Lung microvascular endothelial cell (primary cell): ENCODE results near the gene PTTG1IP2. TPM values are rescaled to one million over a fixed set of nuclear protein-coding genes. Genes with fewer than 3 reads are reported as not detected.
A peak's percentile ranks its signal among the peaks of the same experiment; 100 is the strongest.

Experiments
- DNase-seq, 2 donors: peaks; one replicate each; pipeline versions ENCODE4 v3.0.0 to v3.0.0-alpha.2; 2010; ENCODE audit warnings: low read depth in 2 of 2
- total RNA-seq: library from RNA; depleted of rRNA; stranded (reverse); fragments of >200 nt; gene quantifications from 2 replicates; pipeline ENCODE4 v1.2.1, GENCODE V29; 2014

Gene PTTG1IP2
- total RNA-seq, 1 donor from 2014 or later = not detected

DNA sequence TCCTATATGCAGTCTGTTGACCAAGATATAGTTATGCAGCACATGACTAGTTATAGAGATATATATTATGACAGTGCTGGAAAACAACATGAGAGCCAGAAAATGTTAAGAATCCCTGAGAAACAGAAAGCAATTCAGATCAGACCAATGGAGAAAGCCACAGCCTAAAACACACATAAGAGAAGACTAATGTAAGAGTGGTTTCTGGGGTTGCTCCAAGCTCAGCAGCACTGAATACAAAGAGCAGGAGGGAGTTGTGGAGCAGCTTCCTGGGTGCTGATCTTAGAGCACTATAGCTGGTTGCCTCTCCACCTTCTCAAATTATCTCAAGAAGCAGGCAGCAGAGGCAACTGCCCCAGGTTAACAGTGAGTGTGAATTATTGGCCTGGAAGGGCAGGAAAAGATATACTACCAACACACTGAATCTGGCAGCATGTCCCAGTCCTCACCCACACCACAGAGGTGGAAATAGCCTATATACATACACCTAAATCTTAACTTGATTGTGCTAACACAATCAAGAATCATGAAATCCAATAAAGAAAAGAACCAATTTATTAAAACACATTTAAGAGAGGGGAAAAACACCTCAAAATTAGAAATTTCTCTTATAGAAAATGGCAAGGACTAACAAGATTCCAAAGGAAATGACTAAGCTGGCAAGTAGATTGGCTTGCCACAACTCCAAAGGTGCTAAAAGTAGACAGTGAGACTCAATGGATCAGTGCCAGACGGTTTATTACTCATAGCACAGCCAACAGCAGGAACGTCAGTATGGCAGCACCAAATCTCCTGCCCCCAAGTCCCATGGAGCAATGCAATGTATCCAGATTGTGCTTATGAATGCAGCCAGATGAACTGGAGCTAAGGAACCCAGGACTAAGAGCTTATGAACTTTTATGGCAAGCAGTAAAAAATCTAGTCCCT, 5.1 kb downstream of the PTTG1IP2 start:
- peak; percentile 6 to 93 for DNase-seq

DNA sequence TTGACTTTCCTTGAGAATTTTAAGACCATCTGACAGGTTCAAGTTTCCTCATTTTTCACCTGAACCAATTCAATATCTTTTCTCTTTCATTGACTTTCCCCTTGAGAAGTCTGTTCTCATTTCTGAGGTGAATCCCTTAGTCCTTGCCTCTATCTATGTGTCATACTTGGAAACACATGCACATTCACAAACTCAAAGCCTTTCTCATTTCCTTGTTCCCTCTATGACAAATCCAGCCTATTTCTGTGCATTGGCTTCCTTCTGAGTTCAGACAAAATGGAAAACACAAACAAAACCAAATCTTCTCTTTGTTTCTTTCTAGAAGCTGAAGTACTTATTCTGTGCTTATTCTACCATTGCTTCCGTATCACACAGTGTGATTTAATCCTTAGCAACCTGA, 13.8 kb downstream of the PTTG1IP2 start:
- peak in 1 of 2 donors; percentile 41 for DNase-seq

- DNase-seq = no peak
Observed at GRCh38 chr7:90484706-90485105, 15.3 kb downstream of the PTTG1IP2 start.

GRCh38 chr7:90485734-90486316, 16.4 kb downstream of the PTTG1IP2 start:
- no peak for DNase-seq

DNA sequence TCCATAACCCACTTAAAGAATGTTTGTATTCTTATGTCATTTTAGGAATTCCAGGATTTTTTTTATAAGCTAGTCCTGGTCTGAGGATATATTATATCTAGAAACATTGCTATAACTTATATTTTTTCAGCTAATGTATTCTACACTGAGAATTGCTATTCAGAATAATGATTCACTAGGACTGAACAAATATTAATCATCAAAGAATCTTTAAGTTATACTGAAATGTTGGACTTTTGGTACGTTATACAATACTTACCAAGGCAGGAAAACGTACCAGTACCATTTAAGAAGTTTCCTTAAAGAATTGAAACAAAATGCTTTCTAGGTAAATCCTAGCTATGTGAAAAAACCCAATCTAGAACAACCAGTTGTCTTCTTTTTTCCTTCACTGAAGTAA, 18.4 kb downstream of the PTTG1IP2 start:
- DNase-seq = no peak

DNA sequence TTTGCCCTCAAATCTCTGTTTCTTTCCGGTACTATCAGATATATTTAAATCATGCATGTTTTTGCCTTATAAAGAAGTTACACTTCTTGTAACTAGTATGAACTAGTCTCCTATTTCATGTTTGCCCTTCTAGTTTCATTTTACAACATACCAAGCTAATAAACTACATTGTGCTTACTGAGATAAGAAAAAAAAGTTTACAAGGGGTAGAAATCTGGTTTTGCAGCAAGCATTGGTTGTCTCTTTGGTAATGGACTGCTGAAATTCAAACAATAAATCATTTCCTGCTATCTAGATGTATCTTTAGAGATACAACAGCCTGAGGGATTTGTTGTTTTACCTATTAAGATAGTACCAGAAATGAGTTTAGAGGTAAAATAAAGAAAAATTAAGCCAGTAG, 18.8 kb downstream of the PTTG1IP2 start:
- DNase-seq = no peak

- DNase-seq = no peak
Observed at GRCh38 chr7:90492250-90492649, 22.8 kb downstream of the PTTG1IP2 start.

GRCh38 chr7:90495241-90495640, 25.8 kb downstream of the PTTG1IP2 start:
- no peak for DNase-seq

DNA sequence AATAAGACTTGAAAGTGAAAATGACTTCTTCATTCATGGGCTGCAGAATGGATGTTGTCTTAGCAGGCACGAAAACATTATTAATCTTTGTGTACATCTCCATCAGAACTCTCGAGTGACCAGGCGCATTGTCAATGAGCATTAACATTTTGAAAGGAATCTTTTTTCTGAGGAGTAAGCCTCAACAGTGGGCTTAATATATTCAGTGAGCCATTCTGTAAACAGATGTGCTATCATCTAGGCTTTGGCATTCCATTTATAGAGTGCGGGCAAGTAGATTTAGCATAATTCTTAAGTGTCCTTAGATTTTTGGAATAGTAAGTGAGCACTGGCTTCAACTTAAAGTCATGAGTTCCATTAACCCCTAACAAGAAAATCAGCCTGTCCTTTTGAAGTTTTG, 33.1 kb downstream of the PTTG1IP2 start:
- no peak for DNase-seq

- no peak for DNase-seq
Observed at GRCh38 chr7:90503367-90503766, 33.9 kb downstream of the PTTG1IP2 start.

DNA sequence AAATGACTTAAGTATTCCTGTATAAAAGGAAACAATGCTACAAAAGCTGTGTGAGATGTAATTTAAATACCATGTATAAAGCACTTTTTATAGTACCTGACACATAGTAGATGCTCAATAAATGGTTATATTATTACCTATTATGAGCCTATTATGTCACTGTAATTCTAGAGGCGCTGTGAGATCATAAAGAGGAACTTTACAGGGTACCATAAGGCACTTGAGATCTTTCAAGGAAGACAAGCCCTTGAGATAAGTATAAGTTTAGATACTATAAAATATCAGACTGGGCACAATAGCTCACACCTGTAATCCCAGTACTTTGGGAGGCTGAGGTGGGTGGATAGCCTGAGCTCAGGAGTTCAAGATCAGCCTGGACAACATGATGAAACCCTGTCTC, 38.3 kb downstream of the PTTG1IP2 start:
- no peak for DNase-seq

DNA sequence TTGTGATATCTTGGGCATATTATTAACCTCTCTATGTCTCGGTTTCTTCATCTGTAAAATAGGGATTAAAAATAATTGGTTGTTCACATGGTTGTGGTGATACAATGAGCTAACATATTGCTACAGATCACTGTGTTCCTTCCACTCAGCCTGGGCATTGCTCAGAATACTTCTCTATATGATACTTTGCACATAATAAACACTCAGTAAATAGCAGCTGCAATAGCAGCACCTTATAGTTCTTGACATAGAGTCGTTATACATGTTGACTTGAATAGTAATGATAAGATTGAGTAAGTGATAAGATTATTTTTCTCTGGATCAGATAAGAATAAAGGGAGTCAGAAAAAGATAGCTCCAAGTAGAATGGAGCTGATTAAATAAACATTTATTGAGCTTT, 42.3 kb downstream of the PTTG1IP2 start:
- no peak for DNase-seq

GRCh38 chr7:90512821-90513254, 43.4 kb downstream of the PTTG1IP2 start:
- DNase-seq = no peak

- DNase-seq = no peak
Observed at GRCh38 chr7:90516257-90516656, 46.8 kb downstream of the PTTG1IP2 start.

- no peak for DNase-seq
Observed at GRCh38 chr7:90518630-90519029, 49.2 kb downstream of the PTTG1IP2 start.

DNA sequence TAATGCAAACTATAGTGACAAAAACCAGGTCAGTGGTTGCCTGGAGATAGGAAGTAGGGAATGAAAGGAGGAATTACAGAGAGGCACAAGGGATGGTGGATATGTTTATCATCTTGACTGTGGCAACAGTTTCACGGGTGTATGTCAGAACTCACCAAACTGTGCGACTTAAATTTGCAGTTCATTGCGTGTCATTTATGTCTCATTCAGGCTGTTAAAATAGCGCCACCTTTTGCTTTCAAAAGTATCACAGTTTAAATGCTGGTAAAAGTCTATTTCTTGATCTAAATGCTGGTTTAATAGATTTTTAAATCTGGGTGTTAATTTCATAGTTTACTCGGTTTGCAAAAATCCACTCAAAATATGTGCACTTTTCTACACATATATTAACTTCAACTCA, 51.0 kb downstream of the PTTG1IP2 start:
- peak; percentile 5 to 23 for DNase-seq

DNA sequence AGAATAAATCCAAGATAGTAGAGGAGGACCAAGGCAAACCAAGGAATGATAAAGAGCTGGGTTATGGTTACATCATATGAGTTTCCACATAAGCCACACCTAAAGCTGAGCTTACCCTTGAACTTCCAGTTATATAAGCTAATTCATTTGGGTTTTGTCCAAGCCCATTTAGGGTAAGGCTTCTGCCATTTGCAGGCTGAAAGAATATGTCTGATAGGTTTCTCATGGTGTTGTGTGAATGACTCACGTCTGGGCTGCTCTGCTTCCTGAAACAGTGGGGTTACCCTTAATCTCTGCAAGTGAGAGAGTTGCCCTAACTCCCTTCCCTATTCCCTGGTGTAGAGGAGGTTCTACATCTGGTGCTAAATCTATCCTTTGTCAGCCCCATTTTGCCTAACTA, 60.8 kb downstream of the PTTG1IP2 start:
- peak in 1 of 2 donors; percentile 16 for DNase-seq

DNA sequence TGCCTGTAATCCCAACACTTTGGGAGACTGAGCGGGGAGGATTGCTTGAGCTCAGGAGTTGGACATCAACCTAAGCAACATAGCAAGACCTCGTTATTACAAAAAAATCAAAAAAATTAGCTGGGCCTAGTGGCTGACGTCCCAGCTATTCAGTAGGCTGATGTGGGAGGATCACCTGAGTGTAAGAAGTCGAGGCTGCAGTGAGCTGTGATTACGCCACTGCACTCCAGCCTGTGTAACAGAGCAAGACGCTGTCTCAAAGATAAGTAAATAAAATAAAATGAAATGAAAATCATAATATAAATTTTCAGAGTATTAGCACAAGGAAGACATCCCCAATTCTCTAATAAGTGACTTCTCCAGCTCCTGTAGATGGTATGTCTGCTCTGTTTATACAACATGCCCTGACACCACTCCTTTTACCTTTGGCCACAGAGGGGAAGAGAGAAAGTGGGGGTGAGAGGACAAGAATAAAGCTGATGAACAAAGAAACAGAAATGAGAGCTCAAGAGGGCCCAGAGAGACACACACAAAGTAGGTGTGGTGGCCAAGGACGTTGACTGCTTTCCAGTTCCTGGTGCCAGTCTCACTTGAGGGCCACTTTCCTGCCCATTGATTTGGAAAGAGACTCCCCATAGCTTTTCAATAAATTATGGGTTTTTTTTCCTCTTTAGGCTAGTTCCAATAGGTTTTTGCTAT, 62.9 kb downstream of the PTTG1IP2 start:
- DNase-seq = no peak

DNA sequence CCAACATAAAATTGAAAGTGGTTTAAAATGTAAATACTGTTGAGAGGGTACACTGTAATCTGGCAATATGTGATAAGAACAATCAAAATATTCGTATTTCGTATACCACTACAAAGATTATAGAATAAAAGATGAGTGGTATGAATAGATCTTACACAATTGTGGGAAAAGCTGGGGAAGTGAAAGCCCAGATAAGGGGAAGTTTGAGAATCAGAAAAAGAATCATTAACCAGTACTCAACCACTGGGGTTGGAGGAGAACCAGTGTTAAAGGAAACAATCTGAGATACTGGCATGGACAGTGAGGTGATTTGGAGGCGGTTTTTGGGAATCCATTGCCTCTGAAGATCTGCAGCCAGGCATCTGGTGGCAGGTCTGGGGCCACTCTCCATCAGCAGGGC, 67.0 kb downstream of the PTTG1IP2 start:
- no peak for DNase-seq

DNA sequence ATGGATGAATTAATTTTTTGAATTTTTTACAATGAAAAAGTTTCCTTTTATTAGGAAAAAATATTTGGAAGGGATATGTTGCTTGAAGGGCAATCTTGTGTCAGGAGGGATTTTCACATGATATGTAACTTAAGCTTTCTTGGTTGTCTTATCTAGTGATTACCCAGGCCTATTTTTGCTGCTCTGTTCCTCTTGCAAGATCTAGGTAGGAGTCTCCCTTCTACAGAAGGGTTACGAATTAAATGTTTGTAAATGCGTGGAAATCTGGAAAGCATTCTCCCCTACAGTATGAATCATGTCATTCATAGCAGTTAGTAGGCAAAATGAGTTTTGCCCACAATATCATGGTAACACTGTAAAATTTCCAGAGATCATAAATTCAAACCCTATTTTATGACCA, 69.0 kb downstream of the PTTG1IP2 start:
- DNase-seq = no peak

GRCh38 chr7:90540406-90540805, 71.0 kb downstream of the PTTG1IP2 start:
- no peak for DNase-seq

- no peak for DNase-seq
Observed at GRCh38 chr7:90551036-90551435, 81.6 kb downstream of the PTTG1IP2 start.
